Astrocyte (in vitro differentiated cells and primary cell): ENCODE results near the gene CEMP1.

Experiments
- CTCF ChIP-seq: IDR thresholded peaks from 2 replicates; pipeline ENCODE4 v1.5.1; 2011; ENCODE audit warnings: low read depth, mild to moderate bottlenecking, inconsistent platforms, low read length, moderate library complexity; ENCODE audit not compliant: insufficient read depth
- EZH2 ChIP-seq: IDR thresholded peaks from 2 replicates; pipeline ENCODE4 v1.6.1; 2012; ENCODE audit warnings: mild to moderate bottlenecking, low read length, inconsistent platforms; ENCODE audit not compliant: insufficient read depth

GRCh38 chr16:2484898-2485508 lies 46.2 kb downstream of the CEMP1 start:
- no peak for TF ChIP-seq CTCF
- no peak for TF ChIP-seq EZH2
